Left forelimb (tissue), 1 donor: ENCODE data around the gene TRIM44.

Experiments
- DNase-seq: peaks from one replicate; pipeline ENCODE4 v3.0.0-alpha.2; 2018; ENCODE audit warnings: low spot score

Gene TRIM44

GRCh38 chr11:35791088-35791958 lies 128.7 kb downstream of the TRIM44 start:
- no peak for DNase-seq

GRCh38 chr11:35792148-35792845 lies 129.7 kb downstream of the TRIM44 start:
- no peak for DNase-seq

- DNase-seq: no peak
These were observed 130.2 kb downstream of the TRIM44 start for GRCh38 chr11:35792846-35793192.

- no peak for DNase-seq
These were observed 131.8 kb downstream of the TRIM44 start for GRCh38 chr11:35794333-35794732.

- no peak for DNase-seq
These were observed 132.3 kb downstream of the TRIM44 start for GRCh38 chr11:35794850-35795249.

- no peak for DNase-seq
These were observed 134.0 kb downstream of the TRIM44 start for GRCh38 chr11:35796562-35796961.

- DNase-seq: no peak
These were observed 135.8 kb downstream of the TRIM44 start for GRCh38 chr11:35798423-35798822.

GRCh38 chr11:35798983-35799382 lies 136.4 kb downstream of the TRIM44 start:
- DNase-seq: no peak

GRCh38 chr11:35799655-35800054 lies 137.1 kb downstream of the TRIM44 start:
- DNase-seq: no peak

GRCh38 chr11:35800970-35801953 lies 138.7 kb downstream of the TRIM44 start:
- no peak for DNase-seq

GRCh38 chr11:35802221-35802620 lies 139.6 kb downstream of the TRIM44 start:
- DNase-seq: no peak

- DNase-seq: no peak
These were observed 140.1 kb downstream of the TRIM44 start for GRCh38 chr11:35802672-35803071.

GRCh38 chr11:35803115-35803514 lies 140.5 kb downstream of the TRIM44 start:
- DNase-seq: no peak

GRCh38 chr11:35804451-35805040 lies 142.0 kb downstream of the TRIM44 start:
- DNase-seq: no peak

GRCh38 chr11:35809561-35809960 lies 147.0 kb downstream of the TRIM44 start:
- no peak for DNase-seq

- no peak for DNase-seq
These were observed 147.6 kb downstream of the TRIM44 start for GRCh38 chr11:35810045-35810645.

GRCh38 chr11:35811783-35812182 lies 149.2 kb downstream of the TRIM44 start:
- no peak for DNase-seq

GRCh38 chr11:35812828-35813227 lies 150.3 kb downstream of the TRIM44 start:
- no peak for DNase-seq

GRCh38 chr11:35814081-35814695 lies 151.6 kb downstream of the TRIM44 start:
- DNase-seq: no peak

GRCh38 chr11:35814720-35815305 lies 152.2 kb downstream of the TRIM44 start:
- DNase-seq: no peak
